ENCODE results near the gene MIF. TPM values are rescaled to one million over a fixed set of nuclear protein-coding genes. Genes with fewer than 3 reads are reported as not detected.

MIF gene
- total and polyA plus RNA-seq, 2 donors (not counting 3 experiments of a cell fraction or from before 2014, with no cell fraction given): 529 to 674 TPM

DNA sequence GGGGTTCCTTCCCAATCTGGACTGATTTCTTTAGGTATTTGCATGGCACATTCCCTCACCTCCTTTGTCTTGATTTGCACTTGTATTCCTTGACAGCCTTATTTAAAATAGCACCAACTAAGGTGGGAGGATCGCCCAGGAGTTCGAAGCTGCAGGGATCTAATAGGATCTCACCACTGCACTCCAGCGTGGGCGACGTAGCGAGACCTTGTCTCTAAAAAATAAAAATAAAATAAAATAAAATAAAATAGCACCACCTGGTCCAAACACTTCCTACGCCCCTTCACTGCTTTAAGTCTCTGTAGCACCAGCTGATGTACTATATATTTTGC lies 35.7 kb upstream of the MIF start:
- Histone ChIP-seq H3K4me1 (ENCODE audit: control insufficient read depth, extremely low read depth, insufficient read depth, low read length) (peaks cover 15% of the 10 kb centered on the region), H3K9me3 (replicated peaks; ENCODE audit: control insufficient read depth, insufficient read depth, low read length) (no peaks in the 10 kb centered on the region), H3K4me2 (ENCODE audit: insufficient read depth, low read length) (peak overlapping the region; percentile 96), H2AFZ (ENCODE audit: low read depth, low read length) (peak overlapping the region; percentile 98), H3K79me2 (ENCODE audit: control insufficient read depth, insufficient read depth, low read length) (no peaks in the 10 kb centered on the region), H3K36me3 (ENCODE audit: control insufficient read depth in 2 of 2, extremely low read depth in 1 of 2, insufficient read depth in 2 of 2, low read length in 2 of 2) (no peaks in the 10 kb centered on the region), H3K9ac (replicated peaks; ENCODE audit: extremely low read depth, insufficient read depth, low read length) (no peak overlapping the region), H3K9me1 (replicated peaks; ENCODE audit: control insufficient read depth, extremely low read depth, insufficient read depth, low read length) (no peaks in the 10 kb centered on the region), H3K27me3 (ENCODE audit: control insufficient read depth in 2 of 2, insufficient read depth in 2 of 2, low read length in 2 of 2) (no peaks in the 10 kb centered on the region), H3K27ac (ENCODE audit: insufficient read depth, low read depth, low read length) (no peak overlapping the region), H3K4me3 (replicated peaks in 1 of 3; ENCODE audit: insufficient read depth in 1 of 3, low read depth in 1 of 3, low read length in 3 of 3) (peak overlapping the region in 1 of 3 experiments; percentile 64), H4K20me1 (replicated peaks; ENCODE audit: control insufficient read depth, extremely low read depth, insufficient read depth, low read length) (no peaks in the 10 kb centered on the region)
- TF ChIP-seq MAX (IDR thresholded peaks at IDR 0.05; ENCODE audit: insufficient read depth, insufficient read length) (no peak), MYC (IDR thresholded peaks at IDR 0.05; ENCODE audit: low read depth, low read length) (no peak), JUN (IDR thresholded peaks at IDR 0.05; ENCODE audit: borderline replicate concordance, insufficient read depth, insufficient read length, low read depth) (no peak), FOS (IDR thresholded peaks at IDR 0.05; ENCODE audit: borderline replicate concordance, insufficient read depth, low read length) (no peak)
- TF ChIP-seq, protein P1, sequence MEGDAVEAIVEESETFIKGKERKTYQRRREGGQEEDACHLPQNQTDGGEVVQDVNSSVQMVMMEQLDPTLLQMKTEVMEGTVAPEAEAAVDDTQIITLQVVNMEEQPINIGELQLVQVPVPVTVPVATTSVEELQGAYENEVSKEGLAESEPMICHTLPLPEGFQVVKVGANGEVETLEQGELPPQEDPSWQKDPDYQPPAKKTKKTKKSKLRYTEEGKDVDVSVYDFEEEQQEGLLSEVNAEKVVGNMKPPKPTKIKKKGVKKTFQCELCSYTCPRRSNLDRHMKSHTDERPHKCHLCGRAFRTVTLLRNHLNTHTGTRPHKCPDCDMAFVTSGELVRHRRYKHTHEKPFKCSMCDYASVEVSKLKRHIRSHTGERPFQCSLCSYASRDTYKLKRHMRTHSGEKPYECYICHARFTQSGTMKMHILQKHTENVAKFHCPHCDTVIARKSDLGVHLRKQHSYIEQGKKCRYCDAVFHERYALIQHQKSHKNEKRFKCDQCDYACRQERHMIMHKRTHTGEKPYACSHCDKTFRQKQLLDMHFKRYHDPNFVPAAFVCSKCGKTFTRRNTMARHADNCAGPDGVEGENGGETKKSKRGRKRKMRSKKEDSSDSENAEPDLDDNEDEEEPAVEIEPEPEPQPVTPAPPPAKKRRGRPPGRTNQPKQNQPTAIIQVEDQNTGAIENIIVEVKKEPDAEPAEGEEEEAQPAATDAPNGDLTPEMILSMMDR (IDR thresholded peaks at IDR 0.05; ENCODE audit: extremely low read depth in 1 of 2, insufficient read depth in 1 of 2, low read depth in 1 of 2, low read length in 2 of 2): no peak
- no TSS peak for BruUV-seq (replicated peaks)
- dilution Hi-C loops (cut with MboI; ENCODE audit: extremely low pct_ligation_motif_present, low sequenced_read_pairs): no loop called here
- ChIA-PET CTCF (interaction anchor here (0.7 to 2.9 kb wide), 10 partner anchors 9 to 345 kb away, joined by 3 to 71 read pairs (median 4); partner anchors contain the start of gene MIF), POLR2A (interaction anchor here (0.6 to 1.6 kb wide), 2 partner anchors 36 to 337 kb away, joined by 3 to 5 read pairs; partner anchors contain the start of gene MIF)
- DNase-seq (ENCODE audit: low read depth, low spot score): no peak
- FAIRE-seq: no peak
- intact Hi-C loops (cut with micrococcal nuclease): no loop called here

DNA sequence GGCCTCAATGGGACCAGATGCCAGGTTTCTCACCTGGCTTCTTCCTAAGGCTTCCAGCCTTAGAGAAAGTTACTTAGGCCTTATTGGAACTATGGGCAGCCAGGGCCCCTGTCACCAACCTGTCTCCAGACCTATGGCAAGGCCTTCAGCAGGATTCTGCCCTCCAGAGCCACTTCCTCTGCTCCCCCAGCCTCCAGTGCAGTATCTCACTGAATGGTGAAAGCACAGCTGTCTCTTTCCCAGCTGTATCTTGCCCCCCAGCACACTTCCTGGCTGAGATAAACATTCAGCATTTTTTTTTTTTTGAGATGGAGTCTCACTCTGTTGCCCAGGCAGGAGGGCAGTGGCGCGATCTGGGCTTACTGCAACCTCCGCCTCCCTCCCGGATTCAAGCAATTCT lies 35.0 kb upstream of the MIF start:
- Histone ChIP-seq H3K9ac (replicated peaks; ENCODE audit: extremely low read depth, insufficient read depth, low read length) (no peak overlapping the region), H3K4me1 (ENCODE audit: control insufficient read depth, extremely low read depth, insufficient read depth, low read length) (peaks cover 15% of the 10 kb centered on the region), H3K4me3 (replicated peaks in 1 of 3; ENCODE audit: insufficient read depth in 1 of 3, low read depth in 1 of 3, low read length in 3 of 3) (no peak overlapping the region), H3K9me1 (replicated peaks; ENCODE audit: control insufficient read depth, extremely low read depth, insufficient read depth, low read length) (no peaks in the 10 kb centered on the region), H3K27me3 (ENCODE audit: control insufficient read depth in 2 of 2, insufficient read depth in 2 of 2, low read length in 2 of 2) (no peaks in the 10 kb centered on the region), H3K9me3 (replicated peaks; ENCODE audit: control insufficient read depth, insufficient read depth, low read length) (no peaks in the 10 kb centered on the region), H3K4me2 (ENCODE audit: insufficient read depth, low read length) (no peak overlapping the region), H3K36me3 (ENCODE audit: control insufficient read depth in 2 of 2, extremely low read depth in 1 of 2, insufficient read depth in 2 of 2, low read length in 2 of 2) (no peaks in the 10 kb centered on the region), H4K20me1 (replicated peaks; ENCODE audit: control insufficient read depth, extremely low read depth, insufficient read depth, low read length) (no peaks in the 10 kb centered on the region), H3K79me2 (ENCODE audit: control insufficient read depth, insufficient read depth, low read length) (no peaks in the 10 kb centered on the region), H3K27ac (ENCODE audit: insufficient read depth, low read depth, low read length) (no peak overlapping the region), H2AFZ (ENCODE audit: low read depth, low read length) (no peak overlapping the region)
- dilution Hi-C loops (cut with MboI; ENCODE audit: extremely low pct_ligation_motif_present, low sequenced_read_pairs): no loop called here
- intact Hi-C loops (cut with micrococcal nuclease): no loop called here
- no peak for FAIRE-seq
- ChIA-PET POLR2A (no interaction called here), CTCF (interaction anchor here (0.7 to 2.9 kb wide), 6 partner anchors 10 to 346 kb away, joined by 3 to 71 read pairs (median 4); partner anchors contain the start of gene MIF)
- DNase-seq (ENCODE audit: low read depth, low spot score): no peak
- no peak for TF ChIP-seq EZH2 (IDR thresholded peaks at IDR 0.05; ENCODE audit: borderline replicate concordance, low read depth, low read length, severe bottlenecking)
- no peak for TF ChIP-seq POLR2A (IDR thresholded peaks at IDR 0.05; ENCODE audit: low read depth, low read length)
- TF ChIP-seq POLR2AphosphoS5 (IDR thresholded peaks at IDR 0.05; ENCODE audit: insufficient read depth, low read depth, low read length): no peak
- no peak for TF ChIP-seq GATA2 (IDR thresholded peaks at IDR 0.05; ENCODE audit: insufficient read depth, insufficient read length, low read depth, low read length)
- no peak for TF ChIP-seq MYC (IDR thresholded peaks at IDR 0.05; ENCODE audit: low read depth, low read length)
- no peak for TF ChIP-seq JUN (IDR thresholded peaks at IDR 0.05; ENCODE audit: borderline replicate concordance, insufficient read depth, insufficient read length, low read depth)
- no peak for TF ChIP-seq MAX (IDR thresholded peaks at IDR 0.05; ENCODE audit: insufficient read depth, insufficient read length)
- no peak for TF ChIP-seq FOS (IDR thresholded peaks at IDR 0.05; ENCODE audit: borderline replicate concordance, insufficient read depth, low read length)
- TF ChIP-seq, protein P1 (IDR thresholded peaks at IDR 0.05; ENCODE audit: extremely low read depth in 1 of 2, insufficient read depth in 1 of 2, low read depth in 1 of 2, low read length in 2 of 2): no peak
- no TSS peak for BruUV-seq (replicated peaks)
